GM18526 (cell line): ENCODE results near the gene PSMD5.

ENCODE experiments used
- POLR2A ChIP-seq: IDR thresholded peaks from 3 replicates; pipeline ENCODE4 v1.6.1; 2011; ENCODE audit not compliant: insufficient read length; ENCODE audit errors: extremely low read depth

The PSMD5 gene

GRCh38 chr9:120773256-120773655, 69.5 kb downstream of the PSMD5 start:
- no peak for TF ChIP-seq POLR2A

- TF ChIP-seq POLR2A = no peak
Observed at GRCh38 chr9:120770931-120771330, 71.8 kb downstream of the PSMD5 start.

GRCh38 chr9:120768886-120769285, 73.8 kb downstream of the PSMD5 start:
- no peak for TF ChIP-seq POLR2A

GRCh38 chr9:120768247-120768646, 74.5 kb downstream of the PSMD5 start:
- no peak for TF ChIP-seq POLR2A

GRCh38 chr9:120767451-120767850, 75.3 kb downstream of the PSMD5 start:
- TF ChIP-seq POLR2A = no peak
